Cardiac fibroblast (primary cell): ENCODE measurements around the gene PPP2R2C.

ENCODE experiments used
- DNase-seq, 2 donors: peaks; one replicate each; pipeline versions ENCODE4 v3.0.0 to v3.0.0-alpha.2; 2010; ENCODE audit warnings: low read depth in 2 of 2
- H3K4me3 ChIP-seq, 2 donors: replicated peaks in 1 of 2; 1 replicate in 1 of 2; 2 replicates in 1 of 2; pipeline ENCODE4 v1.5.1; 2011; ENCODE audit warnings: low read depth in 2 of 2, low read length in 2 of 2, mild to moderate bottlenecking in 2 of 2, moderate library complexity in 1 of 2
- CTCF ChIP-seq: IDR thresholded peaks from one replicate; pipeline ENCODE4 v1.5.1; 2011; ENCODE audit warnings: low read depth, mild to moderate bottlenecking, low read length, inconsistent platforms

PPP2R2C gene

DNA sequence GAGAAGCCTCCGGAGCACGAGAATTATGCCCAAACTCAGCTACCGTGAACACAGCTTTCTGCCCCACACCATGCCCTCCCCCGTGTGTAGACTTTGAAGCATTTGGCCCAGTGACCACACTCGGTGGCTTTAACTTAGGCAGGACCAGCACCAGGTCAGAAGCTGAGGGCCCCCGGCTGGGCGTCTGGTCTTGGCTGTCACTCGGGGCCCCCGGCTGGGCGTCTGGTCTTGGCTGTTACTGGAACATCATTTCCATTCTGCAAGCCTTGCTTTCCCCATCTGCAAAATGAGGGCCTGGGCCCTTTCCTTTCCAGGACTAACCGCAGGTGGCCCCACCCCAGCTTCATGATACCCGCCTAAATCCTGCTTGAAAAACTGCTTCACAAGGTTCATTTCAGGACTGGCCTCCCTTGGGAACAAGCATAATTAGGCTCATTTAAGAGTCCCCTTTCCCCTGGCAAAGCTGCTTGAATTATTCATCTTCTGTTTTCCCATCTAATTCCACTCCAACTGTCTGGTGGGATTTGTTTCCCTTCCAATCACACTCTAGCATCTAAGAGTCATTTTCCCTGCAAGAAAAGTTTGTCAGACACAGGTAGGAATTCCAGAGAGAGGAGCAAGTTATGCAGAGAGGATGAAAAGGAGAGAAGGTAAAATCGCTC, 120.3 kb downstream of the PPP2R2C start:
- no peak for DNase-seq
- H3K4me3 ChIP-seq, result no peak overlapping the region
- no peak for TF ChIP-seq CTCF

DNA sequence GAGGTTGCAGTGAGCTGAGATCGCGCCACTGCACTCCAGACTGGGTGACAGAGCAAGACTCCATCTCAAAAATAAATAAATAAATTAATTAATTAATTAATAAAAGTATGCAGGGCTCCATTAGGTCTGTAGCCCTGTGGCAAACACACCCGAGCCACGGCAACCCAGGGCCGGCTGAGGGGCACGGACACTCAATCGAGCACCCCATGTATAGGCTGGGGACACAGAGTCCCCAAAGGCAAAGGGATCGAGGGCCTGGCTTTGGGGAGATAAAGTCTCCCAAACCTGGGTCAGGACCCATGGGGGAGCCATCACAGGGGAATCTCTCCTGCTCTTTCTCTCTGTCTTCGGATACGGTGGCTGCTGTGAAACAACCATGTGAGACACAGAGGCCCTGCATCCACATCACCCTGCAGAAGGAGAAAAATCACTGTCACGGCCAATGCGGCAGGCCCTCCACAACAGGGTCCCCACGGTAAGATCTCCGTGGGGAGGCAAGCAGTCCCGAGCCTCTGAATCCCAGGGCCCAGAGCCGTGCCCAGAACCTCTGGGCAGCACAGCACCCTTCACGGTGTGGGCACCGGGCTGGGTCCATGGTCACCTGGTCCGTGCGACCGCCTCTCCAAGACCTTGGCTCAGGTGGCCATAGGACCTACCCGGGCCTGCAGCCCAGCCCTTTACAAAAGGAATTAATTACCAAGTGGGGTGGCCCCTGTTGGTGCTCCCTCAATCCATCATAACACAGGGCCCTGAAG, 121.0 kb downstream of the PPP2R2C start:
- H3K4me3 ChIP-seq, result no peak overlapping the region
- no peak for DNase-seq
- no peak for TF ChIP-seq CTCF

- no peak overlapping the region for H3K4me3 ChIP-seq
- DNase-seq, result no peak
- TF ChIP-seq CTCF, result no peak
Measured at GRCh38 chr4:6350646-6351045, 121.8 kb downstream of the PPP2R2C start.

GRCh38 chr4:6349896-6350603, 122.4 kb downstream of the PPP2R2C start:
- no peak overlapping the region for H3K4me3 ChIP-seq
- DNase-seq, result no peak

GRCh38 chr4:6348408-6348807, 124.0 kb downstream of the PPP2R2C start:
- no peak overlapping the region for H3K4me3 ChIP-seq
- DNase-seq, result no peak
- TF ChIP-seq CTCF, result no peak

More at GRCh38 chr4:6349896-6350603, 122.4 kb downstream of the PPP2R2C start:
- TF ChIP-seq CTCF, result no peak

- TF ChIP-seq CTCF, result no peak
- H3K4me3 ChIP-seq, result no peak overlapping the region
- no peak for DNase-seq
Measured at GRCh38 chr4:6347511-6348045, 124.8 kb downstream of the PPP2R2C start.
